NT2/D1 (cell line): ENCODE data around the gene TRAF6.

Experiments used
- SUZ12 ChIP-seq: IDR thresholded peaks from 2 replicates; pipeline ENCODE4 v1.6.1; 2011; ENCODE audit not compliant: insufficient read length, insufficient read depth; ENCODE audit errors: extremely low read depth
- YY1 ChIP-seq: IDR thresholded peaks from 2 replicates; pipeline ENCODE4 v1.6.1; 2011; ENCODE audit not compliant: insufficient read length, insufficient read depth
- ZNF274 ChIP-seq: IDR thresholded peaks from 2 replicates; pipeline ENCODE4 v1.6.1; 2011; ENCODE audit warnings: mild to moderate bottlenecking, low read depth, low read length

- TF ChIP-seq ZNF274 (no peak), SUZ12 (no peak), YY1 (no peak)
Observed at GRCh38 chr11:36438126-36438525, 71.9 kb downstream of the TRAF6 start.
